22Rv1 (cell line): Measurements from ENCODE around the gene HSDL2.

Source experiments
- CTCF ChIP-seq: fragments of 450-650 bp; IDR thresholded peaks from 2 replicates; pipeline ENCODE4 v1.5.1; 2017; ENCODE audit warnings: mild to moderate bottlenecking
- ZFX ChIP-seq: fragments of 450-650 bp; IDR thresholded peaks from 2 replicates; pipeline ENCODE4 v1.6.1; 2017; ENCODE audit warnings: antibody characterized with exemption, borderline replicate concordance

- TF ChIP-seq CTCF (no peak), ZFX (no peak)
These were observed 46.8 kb upstream of the HSDL2 start, which contains the start of gene PTBP3 for GRCh38 chr9:112332977-112333638.
